ENCODE data around the gene NDUFB11.
A peak's percentile ranks its signal among the peaks of the same experiment; 100 is the strongest.
"Not testable (repeated sequence)": the region's sequence is repeated elsewhere in the genome, so short reads cannot be mapped to it uniquely, and the experiment has no call there.

Gene NDUFB11

DNA sequence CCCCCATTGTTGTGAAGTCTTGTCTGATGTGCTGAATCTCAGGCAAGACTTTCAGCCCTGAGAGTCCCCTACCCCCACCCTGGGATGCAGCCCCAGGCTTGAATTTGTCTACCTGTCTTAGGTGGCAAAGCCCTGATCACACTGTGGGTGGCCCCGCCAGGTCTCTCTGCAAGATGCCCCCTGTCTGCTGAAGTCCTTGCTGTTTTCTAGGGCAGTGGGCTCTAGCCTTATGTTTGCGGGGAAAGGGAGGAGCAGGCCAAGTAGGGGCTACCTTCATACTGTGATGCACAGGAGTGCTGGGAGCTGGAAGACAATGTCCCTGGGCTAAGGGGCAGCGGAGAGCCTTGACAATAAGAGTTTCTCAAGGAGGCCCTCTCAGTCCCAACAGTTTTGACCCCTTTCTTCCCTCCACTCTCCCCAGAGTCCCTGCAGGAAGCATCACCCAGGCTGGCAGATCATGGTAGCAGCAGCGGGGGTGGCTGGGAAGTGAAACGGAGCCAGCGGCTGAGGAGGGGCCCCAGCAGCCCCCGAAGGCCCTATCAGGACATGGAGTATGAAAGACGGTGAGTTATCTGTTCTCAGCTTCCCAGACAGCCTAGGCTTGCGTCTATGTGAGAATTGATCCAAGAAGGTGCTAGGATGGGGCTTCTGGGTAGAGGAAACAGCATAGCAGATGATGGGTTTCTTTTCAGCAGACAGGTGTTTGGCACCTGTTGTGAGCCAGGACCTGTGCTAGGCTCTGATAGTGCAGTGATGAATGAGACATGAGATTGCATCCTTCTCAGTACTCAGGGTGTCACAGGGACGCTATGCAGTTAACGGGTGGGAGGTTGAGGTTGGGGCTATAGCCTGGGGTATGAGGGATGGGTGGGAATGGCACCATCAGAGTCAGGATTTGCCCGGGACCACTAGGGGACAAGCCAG is 2.7 kb upstream of the NDUFB11 start:
- no peak for DNase-seq (ENCODE audit: low read depth, low spot score)

- no peak for DNase-seq (ENCODE audit: low read depth, low spot score)
These were observed 1.8 kb upstream of the NDUFB11 start for GRCh38 chrX:47146121-47146935.

GRCh38 chrX:47145395-47146120 is 1.1 kb upstream of the NDUFB11 start:
- DNase-seq (ENCODE audit: low read depth, low spot score) = no peak

DNA sequence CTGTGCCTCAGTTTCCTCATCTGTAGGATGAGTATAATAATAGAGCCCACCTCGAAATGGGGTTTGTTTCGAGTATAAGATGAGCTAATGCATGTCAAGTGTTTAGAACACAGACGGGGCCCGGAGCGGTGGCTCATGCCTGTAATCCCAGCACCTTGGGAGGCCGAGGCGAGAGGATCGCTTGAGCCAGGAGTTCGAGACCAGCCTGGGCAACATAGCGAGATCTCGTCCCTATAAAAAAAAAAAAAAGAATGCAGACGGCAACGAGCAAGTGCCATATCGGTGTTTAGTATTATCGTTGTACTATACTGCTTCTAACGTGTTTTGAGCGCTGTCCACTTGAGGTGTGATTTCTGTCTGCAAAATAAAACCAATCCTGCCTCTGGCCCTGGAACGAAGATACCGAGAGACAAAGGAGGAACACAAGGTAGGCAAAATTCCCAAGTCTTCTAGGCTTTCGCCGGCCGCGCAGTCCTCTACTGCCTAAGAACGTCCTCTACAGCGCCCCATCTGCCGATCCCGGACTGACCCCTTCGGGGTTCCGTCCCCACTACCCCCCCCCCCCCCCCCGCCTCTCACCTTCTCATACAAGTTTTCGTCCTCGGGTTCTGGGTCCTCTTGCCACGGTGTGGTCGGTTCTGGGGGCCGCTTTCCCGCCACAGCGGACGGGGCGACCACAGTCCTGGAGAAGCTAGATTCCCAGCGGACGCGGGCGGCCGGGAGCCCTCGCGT is 442 bp downstream of the NDUFB11 start:
- DNase-seq (ENCODE audit: low read depth, low spot score) = peak; percentile 18

GRCh38 chrX:47138171-47138570 is 6.3 kb downstream of the NDUFB11 start:
- no peak for DNase-seq (ENCODE audit: low read depth, low spot score)

GRCh38 chrX:47135650-47136049 is 8.9 kb downstream of the NDUFB11 start:
- DNase-seq (ENCODE audit: low read depth, low spot score) = not testable (repeated sequence)

- no peak for DNase-seq (ENCODE audit: low read depth, low spot score)
These were observed 11.0 kb downstream of the NDUFB11 start for GRCh38 chrX:47133493-47133892.

DNA sequence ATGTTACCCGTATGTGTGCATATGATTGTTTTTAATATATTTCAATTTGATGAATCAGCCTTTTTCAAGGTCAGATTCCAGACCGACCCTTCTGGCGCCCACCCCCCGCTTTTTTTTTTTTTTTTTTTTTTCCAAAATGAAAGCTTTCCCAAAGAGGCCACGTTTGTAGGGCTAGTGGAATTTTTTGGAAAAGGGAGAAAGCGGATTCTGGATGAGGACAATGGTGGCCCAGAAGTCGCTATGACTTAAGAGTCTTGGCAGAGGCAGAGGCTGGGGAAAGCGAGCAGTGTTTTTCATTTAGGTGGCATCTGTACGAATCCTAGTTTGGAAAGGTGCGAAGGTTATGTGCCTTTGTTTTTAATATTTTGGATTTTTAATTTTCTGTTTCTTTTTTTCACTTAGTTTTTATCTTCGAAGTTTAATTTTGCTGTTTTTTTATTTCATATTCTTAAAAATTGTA is 14.6 kb downstream of the NDUFB11 start:
- DNase-seq (ENCODE audit: low read depth, low spot score) = no peak

- peak; percentile 89 for DNase-seq (ENCODE audit: low read depth, low spot score)
These were observed 15.2 kb downstream of the NDUFB11 start for GRCh38 chrX:47129157-47129898.

DNA sequence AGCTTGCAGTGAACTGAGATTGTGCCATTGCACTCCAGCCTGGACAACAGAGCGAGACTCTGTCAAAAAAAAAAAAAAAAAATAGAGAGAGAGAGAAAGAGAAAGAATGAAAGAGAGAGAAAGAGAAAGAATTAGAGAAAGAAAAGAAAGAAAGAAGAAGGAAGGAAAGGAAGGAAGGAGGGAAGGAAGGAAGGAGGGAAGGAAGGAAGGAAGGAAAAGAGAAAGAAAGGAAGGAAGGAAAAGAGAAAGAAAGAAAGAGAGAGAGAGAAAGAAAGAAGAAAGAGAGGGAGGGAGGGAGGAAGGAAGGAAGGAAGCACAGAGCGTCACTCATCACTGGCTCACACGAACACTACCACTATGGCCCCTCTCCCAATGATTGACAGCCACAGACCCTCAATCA is 20.0 kb downstream of the NDUFB11 start:
- not testable (repeated sequence) for DNase-seq (ENCODE audit: low read depth, low spot score)

GRCh38 chrX:47116551-47117110 is 27.9 kb downstream of the NDUFB11 start:
- DNase-seq (ENCODE audit: low read depth, low spot score) = not testable (repeated sequence)

GRCh38 chrX:47112316-47112954 is 32.1 kb downstream of the NDUFB11 start:
- DNase-seq (ENCODE audit: low read depth, low spot score) = no peak

DNA sequence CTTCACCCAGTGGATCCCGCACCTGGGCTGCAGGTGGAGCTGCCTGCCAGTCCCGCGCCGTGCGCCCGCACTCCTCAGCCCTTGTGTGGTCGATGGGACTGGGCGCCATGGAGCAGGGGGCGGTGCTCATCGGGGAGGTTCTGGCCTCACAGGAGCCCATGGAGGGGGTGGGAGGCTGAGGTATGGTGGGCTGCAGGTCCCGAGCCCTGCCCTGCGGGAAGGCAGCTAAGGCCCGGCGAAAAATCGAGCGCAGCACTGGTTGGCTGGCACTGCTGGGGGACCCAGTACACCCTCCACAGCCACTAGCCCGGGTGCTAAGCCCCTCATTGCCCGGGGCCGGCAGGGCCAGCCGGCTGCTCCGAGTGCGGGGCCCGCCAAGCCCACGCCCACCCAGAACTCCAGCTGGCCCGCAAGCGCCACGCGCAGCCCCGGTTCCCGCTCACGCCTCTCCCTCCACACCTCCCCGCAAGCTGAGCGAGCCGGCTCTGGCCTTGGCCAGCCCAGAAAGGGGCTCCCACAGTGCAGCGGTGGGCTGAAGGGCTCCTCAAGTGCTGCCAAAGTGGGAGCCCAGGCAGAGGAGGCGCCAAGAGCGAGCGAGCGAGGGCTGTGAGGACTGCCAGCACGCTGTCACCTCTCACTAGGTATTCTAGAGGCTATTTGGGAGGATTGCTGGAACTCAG is 33.4 kb downstream of the NDUFB11 start:
- not testable (repeated sequence) for DNase-seq (ENCODE audit: low read depth, low spot score)

- no peak for DNase-seq (ENCODE audit: low read depth, low spot score)
These were observed 43.3 kb downstream of the NDUFB11 start for GRCh38 chrX:47101206-47101605.

- no peak for DNase-seq (ENCODE audit: low read depth, low spot score)
These were observed 46.0 kb downstream of the NDUFB11 start for GRCh38 chrX:47098338-47099094.

DNA sequence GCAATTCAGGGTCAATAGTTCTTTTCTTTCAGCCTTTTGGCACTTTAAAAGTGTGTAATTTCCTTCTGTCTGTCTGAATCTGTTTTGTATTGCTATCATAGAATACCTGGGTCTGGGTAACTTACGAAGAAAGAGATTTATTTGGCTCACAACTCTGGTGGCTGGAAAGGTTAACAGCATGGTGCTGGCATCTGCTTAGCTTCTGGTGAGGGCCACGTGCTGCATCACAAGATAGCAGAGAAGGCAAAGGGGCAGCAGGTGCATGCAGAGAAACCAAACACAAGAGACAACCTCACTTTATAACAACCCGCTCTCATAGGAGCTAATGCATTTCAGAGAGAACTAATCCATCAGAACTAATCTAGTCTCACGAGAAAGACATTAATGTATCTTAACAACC is 47.5 kb downstream of the NDUFB11 start:
- DNase-seq (ENCODE audit: low read depth, low spot score) = no peak

DNA sequence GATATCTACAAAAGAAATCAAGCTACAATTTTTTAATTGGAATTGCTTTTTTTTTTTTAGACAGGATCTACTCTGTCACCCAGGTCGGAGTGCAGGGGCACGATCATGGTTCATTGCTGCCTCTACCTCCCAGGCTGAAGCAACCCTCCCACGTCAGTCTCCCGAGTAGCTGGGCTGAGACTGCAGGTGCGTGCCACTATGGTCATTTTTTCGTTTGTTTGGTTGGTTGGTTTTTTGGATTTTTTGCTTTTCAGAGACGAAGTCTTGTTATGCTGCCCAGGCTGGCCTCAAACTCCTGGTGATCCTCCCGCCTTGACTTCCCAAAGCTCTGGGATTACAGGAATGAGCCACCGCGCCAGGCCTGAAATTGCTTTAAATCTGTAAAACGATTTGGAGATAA is 50.6 kb downstream of the NDUFB11 start:
- no peak for DNase-seq (ENCODE audit: low read depth, low spot score)

GRCh38 chrX:47093248-47093647 is 51.3 kb downstream of the NDUFB11 start:
- no peak for DNase-seq (ENCODE audit: low read depth, low spot score)

Measured in brain pericyte (primary cell).